Stomach (tissue), 4 donors: ENCODE data around the gene PRKCB.
"Not testable (repeated sequence)": the region's sequence is repeated elsewhere in the genome, so short reads cannot be mapped to it uniquely, and the experiment has no call there.

Experiments used
- EP300 ChIP-seq: sonication (generic); formaldehyde crosslinking; IDR thresholded peaks from one replicate; pipeline ENCODE4 v1.6.1; 2017; ENCODE audit warnings: antibody characterized with exemption
- POLR2A ChIP-seq, 4 donors: fragments of 450-650 bp; IDR thresholded peaks; one replicate each; pipeline ENCODE4 v1.6.1; 2016; ENCODE audit warnings: antibody characterized with exemption in 4 of 4, control low read depth in 2 of 4, mild to moderate bottlenecking in 1 of 4, moderate library complexity in 1 of 4

DNA sequence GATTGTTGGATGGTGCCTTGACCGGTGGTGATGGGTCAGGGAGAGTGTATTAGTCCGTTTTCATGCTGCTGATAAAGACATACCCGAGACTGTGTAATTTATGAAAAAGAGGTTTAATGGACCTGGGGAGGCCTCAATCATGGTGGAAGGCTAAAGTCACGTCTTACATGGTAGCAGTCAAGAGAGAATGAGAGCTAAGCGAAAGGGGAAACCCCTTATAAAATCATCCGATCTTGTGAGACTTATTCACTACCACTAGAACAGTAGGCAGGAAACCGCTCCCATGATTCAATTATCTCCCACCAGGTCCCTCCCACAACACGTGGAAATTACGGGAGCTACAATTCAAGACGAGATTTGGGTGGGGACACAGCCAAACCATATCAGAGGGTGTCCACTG, 316.3 kb downstream of the PRKCB start:
- not testable (repeated sequence) for TF ChIP-seq EP300; POLR2A (IDR thresholded peaks at IDR 0.05)
